Measurements from ENCODE around the gene SMOC2.

DNA sequence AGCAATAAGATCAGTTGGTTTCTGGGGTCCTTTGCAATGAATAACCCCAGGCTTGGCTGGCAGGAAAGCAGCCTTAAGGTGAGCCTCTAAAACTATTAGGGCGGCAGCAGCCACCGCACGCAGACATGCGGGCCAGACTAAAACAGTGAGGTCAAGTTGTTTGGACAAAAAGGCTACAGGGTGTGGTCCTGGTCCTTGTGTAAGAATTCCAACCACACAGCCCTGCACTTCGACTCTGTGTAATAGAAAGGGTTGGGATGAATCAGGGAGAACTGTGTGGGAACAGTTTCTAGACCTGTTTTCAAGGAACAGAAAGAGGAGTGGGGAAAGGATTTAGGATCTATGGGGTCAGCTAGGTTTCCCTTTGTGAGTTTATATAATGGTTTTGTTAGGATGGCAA, 237.6 kb downstream of the SMOC2 start:
- TF ChIP-seq, protein P1, sequence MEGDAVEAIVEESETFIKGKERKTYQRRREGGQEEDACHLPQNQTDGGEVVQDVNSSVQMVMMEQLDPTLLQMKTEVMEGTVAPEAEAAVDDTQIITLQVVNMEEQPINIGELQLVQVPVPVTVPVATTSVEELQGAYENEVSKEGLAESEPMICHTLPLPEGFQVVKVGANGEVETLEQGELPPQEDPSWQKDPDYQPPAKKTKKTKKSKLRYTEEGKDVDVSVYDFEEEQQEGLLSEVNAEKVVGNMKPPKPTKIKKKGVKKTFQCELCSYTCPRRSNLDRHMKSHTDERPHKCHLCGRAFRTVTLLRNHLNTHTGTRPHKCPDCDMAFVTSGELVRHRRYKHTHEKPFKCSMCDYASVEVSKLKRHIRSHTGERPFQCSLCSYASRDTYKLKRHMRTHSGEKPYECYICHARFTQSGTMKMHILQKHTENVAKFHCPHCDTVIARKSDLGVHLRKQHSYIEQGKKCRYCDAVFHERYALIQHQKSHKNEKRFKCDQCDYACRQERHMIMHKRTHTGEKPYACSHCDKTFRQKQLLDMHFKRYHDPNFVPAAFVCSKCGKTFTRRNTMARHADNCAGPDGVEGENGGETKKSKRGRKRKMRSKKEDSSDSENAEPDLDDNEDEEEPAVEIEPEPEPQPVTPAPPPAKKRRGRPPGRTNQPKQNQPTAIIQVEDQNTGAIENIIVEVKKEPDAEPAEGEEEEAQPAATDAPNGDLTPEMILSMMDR (IDR thresholded peaks at IDR 0.05; ENCODE audit: low read depth, low read length): no peak
- TF ChIP-seq EZH2phosphoT487 (IDR thresholded peaks at IDR 0.05; ENCODE audit: low read depth): no peak

Measured in OCI-LY3 (cell line).